Hematopoietic multipotent progenitor cell treated with erythropoietin and hydrocortisone succinate and interleukin-3 and kit ligand, for 8 days (in vitro differentiated cells): ENCODE measurements around the gene SLPI.
A peak's percentile ranks its signal among the peaks of the same experiment; 100 is the strongest.

ENCODE experiments used
- DNase-seq: peaks from one replicate; pipeline ENCODE4 v3.0.0-alpha.2; 2015

Gene SLPI

GRCh38 chr20:45269754-45270270, 15.4 kb upstream of the SLPI start:
- no peak for DNase-seq

DNA sequence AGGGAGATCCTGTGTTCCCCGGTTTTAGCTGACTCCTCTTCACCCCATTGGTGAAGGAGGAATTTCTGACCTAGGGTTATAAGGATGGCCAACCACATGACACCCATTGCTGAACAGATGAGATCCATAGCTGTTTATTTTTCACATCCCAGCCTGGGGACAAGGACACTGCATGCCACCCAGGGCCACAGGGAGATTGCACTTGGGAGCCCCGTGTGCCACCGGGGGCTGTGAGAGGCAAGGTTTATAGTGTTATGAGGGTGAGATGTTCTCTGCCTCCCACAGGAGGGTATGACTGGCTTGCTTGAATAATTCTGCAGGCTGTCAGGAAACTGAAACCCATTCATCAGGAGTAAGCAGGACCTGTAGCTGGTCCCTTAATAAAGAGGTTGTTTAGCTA, 14.7 kb upstream of the SLPI start:
- no peak for DNase-seq

DNA sequence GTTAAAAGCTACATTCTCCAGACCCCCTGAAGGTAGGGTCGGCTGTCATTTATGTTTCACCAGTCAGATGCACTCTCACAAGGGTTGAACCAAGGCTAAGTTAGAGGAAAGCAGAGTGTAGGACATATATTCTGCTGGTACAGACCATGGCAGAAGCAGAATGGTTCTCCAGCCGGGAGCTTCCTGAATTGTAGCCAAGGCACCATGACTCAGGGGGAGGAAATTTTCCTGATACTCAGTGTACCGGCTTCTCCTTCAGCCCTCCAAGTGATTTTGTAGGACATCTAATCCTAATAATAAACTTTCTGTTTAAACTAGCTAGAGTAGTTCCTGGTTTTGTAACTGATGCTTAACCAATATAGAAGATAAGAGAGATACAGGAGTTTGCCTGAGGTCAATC, 14.2 kb upstream of the SLPI start:
- no peak for DNase-seq

- DNase-seq, result no peak
These were observed 12.6 kb upstream of the SLPI start for GRCh38 chr20:45266977-45267376.

DNA sequence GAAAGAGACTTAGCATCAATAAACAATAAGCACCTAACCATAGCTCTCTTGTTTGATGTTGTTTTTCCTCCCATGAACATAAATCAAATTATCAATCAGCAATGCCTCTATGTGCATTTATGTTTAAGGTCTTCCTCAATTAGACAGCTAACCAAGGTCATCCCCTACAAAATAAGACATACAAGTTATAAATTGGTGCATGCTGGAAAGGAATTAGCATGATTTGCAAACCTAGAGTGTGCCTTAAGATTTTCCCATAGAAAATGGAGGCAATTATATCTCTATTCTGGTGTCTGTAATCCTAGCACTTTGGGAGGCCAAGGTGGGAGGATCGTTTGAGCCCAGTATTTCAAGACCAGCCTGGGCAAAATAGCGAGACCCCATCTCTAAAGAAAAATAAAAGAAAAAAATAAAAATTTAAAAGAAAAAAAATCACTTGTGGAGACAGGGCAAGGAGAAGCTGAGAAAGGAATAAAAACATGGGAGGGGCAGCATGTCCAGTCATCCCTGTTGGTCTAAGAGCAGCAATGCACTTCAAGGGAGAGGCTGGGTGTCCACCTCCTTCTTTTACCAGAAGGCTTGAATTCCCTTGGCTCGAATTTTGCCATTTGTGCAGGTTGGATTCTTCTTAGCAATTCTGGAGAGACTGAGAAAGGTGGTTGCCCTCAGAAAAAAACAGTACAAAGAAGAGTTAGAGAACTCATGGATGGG, 9.3 kb upstream of the SLPI start:
- DNase-seq, result no peak

- no peak for DNase-seq
These were observed 4.3 kb upstream of the SLPI start for GRCh38 chr20:45258664-45259063.

GRCh38 chr20:45258259-45258658, 3.9 kb upstream of the SLPI start:
- DNase-seq, result no peak

GRCh38 chr20:45257711-45258110, 3.3 kb upstream of the SLPI start:
- no peak for DNase-seq

DNA sequence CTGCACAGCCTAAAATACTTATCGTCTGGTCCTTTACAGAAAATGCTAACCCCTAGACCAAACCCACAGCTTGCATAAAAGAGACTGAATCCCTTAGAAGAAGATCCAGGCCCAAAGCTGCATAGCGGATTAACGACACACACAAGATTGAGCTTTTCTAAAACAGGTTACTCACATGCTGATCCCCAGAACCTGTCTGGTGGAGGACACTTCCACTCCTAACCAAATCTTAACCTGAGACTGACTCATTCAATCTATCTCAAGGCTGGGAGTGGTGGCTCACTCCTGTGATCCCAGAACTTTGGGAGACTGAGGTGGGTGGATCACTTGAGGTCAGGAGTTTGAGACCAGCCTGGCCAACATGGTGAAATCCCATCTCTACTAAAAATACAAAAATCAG, 2.8 kb upstream of the SLPI start:
- DNase-seq, result no peak

GRCh38 chr20:45253261-45253660, 1.1 kb downstream of the SLPI start:
- no peak for DNase-seq

DNA sequence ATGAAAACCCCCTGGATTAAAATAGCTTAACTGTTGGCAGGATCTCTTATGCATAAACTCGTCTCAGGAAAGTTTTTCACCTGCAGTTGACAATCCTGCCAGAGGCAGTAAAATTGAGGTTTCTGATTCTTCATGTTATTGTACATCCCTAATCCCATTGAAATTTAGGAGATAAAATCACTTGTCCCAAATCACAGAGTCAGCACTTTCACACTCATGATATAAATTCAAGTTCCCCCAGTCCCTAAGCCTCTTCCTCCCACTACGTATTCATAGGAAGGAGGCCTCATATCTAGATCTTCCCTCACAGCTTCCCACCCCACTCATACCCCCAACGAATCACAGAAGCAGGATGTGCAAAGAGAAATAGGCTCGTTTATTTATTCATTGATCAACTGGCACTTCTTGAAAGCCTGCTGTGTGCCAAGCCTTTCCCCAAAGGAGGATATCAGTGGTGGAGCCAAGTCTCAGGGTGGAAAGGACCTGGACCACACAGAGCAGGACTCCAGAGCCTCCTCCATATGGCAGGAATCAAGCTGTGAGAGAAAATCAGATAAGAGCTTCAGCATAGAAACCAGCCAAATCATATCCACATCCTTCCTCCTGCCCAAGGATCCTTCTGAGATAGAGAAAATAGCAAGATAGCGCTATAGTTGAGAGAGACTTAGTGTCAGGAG, 2.3 kb downstream of the SLPI start:
- no peak for DNase-seq

- no peak for DNase-seq
These were observed 5.8 kb downstream of the SLPI start for GRCh38 chr20:45248609-45249008.

DNA sequence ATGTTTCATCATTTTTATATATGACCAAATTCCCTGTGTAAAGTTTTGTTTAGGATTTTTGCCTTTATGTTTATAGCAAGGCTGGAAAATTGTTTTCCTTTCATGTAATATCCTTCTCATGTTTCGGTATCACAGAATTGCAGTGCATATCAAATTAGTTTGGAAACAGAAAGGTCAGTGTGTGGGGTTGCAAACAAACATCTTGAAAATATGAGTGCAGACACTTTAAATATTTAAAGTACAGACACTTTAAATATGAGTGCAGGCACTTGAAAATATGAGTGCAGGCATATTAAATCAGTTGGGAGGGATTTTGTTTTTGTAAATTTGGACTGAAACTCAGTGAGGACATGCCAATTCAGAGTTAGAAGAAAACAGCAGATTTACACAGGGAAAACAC, 6.5 kb downstream of the SLPI start:
- DNase-seq, result no peak

DNA sequence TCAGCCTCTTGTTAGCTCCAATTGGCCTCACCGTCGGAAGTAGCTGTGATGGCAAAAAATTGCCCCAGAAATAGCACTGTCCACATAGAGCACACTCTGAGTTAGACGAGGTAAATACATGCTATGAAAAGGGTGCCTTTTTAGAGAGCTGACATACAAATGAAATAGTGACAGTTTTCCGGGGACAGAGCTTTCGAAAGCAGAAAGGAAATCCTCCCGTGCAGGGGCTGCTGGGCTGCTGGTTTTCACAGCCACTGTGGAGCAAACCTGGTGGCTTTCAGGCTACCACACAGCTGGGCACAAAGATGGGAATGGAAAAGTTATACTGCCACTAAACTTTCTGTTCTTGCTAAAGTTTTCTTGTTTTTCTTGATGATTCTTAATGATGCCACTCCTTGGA, 8.3 kb downstream of the SLPI start:
- DNase-seq, result no peak

DNA sequence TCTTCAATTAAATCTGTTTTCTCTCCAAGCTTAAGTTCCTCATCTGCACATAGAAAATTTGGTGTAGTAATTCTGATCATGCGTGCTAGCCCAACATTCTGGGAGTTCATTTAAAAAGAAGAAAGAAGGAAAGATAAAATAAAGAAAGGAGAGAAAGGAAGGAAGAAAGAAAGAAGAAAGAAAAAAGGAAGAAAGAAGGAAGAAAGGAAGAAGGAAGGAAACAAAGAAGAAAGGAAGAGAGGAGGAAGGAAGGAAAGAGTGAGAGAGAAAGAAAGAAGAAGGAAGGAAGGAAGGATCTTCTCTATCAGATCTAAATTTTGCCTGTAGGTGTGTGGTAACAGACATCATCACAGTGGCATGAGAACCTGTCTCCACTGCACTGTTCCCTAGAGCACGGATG, 16.2 kb downstream of the SLPI start:
- no peak for DNase-seq

- peak; percentile 16 for DNase-seq
These were observed 18.4 kb downstream of the SLPI start for GRCh38 chr20:45235995-45236394.

DNA sequence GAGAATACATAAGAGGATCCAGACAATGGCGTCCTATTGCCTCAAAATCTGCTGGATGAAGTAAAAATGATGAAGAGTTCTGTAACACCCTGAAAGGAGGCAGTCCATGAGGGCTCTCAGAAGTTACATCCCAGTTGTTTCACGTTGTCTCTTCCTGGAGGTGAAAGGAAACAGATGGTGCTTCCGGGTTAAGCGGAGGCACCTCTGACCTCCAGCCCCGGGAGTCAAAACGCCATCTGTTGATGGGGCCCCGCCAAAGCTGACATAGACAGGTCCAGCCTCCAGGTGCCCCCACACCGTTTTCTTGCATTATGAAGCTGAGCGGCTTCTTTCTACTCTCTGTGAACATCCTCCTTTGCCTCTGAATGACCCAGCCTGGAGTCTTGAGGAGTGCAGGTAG, 23.7 kb downstream of the SLPI start:
- DNase-seq, result no peak

- peak; percentile 51 for DNase-seq
These were observed 24.9 kb downstream of the SLPI start for GRCh38 chr20:45229264-45230056.

DNA sequence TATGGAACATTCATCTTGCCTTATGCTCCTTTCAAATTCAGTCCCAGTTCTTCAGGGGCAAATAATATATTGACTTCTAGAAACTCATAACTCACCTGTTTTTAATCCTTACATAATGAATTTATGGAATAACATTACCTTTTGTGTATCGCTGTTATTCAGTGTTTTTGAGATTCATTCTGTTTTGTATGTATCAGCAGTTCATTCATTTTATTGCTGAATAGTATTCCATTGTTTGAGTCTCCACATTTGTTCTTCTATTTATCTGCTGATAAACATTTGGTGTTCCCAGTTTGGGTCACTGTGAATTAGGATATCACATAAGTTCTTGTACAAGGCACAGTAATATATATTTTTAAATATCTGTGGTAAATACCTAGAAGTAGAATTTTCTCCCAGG, 28.1 kb downstream of the SLPI start:
- no peak for DNase-seq

GRCh38 chr20:45223136-45223535, 31.2 kb downstream of the SLPI start:
- no peak for DNase-seq

DNA sequence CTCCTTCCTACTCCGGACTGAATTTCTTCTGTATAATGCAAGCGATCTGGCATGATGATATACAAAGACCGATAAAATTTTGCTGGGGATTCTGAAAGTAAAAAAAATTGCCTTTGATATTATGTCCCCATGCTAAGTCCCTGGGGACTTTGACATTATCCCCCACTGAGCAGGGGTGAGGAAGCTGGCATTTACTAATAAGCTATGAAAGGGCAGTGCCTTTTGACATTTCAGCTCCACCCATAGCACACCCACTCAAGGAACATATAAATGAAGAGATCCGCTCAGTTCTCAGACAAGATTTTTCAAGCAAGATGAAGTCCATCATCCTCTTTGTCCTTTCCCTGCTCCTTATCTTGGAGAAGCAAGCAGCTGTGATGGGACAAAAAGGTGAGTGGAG, 33.3 kb downstream of the SLPI start, which contains the start of gene SEMG2:
Gene SEMG2, plus strand, starts transcription at position 298 of the 400 bp plus-strand sequence. Its CDS starts 17 bp downstream, at position 315.
- no peak for DNase-seq

DNA sequence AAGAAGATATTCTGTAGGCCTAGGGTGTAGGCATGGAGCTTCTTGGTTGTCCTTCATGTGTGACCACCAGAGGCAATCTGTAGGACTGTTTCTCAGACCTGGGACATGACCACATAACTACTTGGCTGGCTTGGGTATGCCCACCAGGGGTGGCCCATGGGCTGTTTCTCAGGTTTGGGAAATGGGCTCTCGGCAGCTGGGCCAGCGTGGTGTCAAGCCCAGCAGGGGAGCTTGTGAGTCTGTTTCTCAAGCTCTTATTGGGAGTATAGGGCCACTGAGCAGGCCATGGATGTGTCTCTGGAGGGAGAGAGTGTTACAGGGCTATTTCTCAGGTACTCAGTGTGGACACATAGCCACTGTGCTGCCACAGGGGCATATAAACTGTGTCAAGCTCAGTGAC, 35.7 kb downstream of the SLPI start:
- no peak for DNase-seq

DNA sequence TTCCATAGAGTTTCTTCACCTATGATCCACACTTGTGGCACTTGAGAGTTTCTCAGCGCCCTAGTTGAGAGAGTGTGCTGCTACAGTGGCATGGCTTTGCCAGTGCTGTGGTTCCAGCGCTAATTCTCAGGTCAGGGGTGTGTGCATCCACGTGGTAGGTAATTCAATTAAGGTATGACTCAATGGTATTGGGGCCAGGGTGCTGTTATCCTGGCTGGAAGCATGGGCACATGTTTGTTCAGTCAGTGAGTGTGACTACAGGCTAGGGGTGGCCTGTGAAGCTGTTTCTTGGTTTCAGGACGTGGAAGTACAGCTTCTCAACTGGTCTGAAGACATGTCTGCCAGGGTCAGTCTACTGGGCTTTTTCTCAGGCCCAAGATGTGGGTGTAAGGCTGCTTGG, 36.2 kb downstream of the SLPI start:
- DNase-seq, result no peak

DNA sequence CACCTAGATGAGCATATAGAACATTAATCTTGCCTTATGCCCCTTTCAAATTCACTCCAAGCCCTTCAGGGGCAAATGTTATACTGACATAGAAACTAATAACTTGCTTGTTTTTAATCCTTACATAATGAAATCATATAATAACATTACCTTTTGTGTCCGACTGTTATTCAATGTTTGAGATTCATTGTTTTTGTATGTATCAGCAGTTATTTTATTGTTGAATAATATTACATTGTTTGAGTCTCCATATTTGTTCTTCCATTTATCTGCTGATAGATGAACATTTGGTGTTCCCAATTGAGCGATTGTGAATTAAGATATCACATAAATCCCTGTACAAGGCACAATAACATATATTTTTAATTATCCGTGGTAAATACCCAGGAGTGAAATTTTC, 41.5 kb downstream of the SLPI start:
- DNase-seq, result no peak
